GM18517 (cell line): ENCODE results near the gene FRS2.

Source experiments
- ATAC-seq: cut with Tn5 transposase; IDR thresholded peaks from one replicate; pipeline ENCODE4 v1.9.1; 2021; ENCODE audit warnings: mild to moderate bottlenecking, moderate library complexity; ENCODE audit not compliant: unreplicated experiment

FRS2 gene

DNA sequence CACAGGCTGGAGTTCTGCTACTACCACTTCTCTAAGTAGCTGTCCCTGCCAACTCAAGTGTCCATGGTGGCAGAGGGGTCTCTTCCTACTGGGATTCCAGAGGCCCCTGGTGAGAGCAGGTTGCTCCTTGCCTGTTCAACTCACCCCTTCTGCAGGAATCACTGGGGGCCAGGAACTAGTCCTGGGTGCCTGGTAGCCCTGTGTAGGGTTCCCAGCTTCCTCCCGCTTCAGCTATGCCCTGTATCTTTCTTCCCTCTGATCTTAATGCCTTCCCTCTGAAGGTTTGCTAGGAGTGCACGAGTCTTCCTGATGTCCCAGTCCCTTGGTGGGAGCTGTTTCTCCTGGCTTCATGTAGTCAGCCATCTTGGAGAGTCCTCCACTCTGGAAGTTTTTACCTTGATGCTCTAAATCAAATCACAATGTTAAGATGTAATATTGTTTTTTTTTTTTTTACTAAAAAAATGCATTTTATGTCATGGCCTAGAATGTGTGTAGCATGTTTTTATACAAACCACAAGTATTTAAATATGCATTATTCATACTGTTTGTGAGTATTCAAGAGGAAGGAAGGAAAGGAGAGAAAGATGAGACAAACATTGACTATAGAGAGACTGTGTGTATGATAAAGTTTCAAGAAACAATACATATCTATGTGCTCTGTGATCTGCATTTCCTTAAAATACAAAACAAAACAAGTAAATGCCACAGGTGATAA, 54.7 kb downstream of the FRS2 start:
- no peak for ATAC-seq

DNA sequence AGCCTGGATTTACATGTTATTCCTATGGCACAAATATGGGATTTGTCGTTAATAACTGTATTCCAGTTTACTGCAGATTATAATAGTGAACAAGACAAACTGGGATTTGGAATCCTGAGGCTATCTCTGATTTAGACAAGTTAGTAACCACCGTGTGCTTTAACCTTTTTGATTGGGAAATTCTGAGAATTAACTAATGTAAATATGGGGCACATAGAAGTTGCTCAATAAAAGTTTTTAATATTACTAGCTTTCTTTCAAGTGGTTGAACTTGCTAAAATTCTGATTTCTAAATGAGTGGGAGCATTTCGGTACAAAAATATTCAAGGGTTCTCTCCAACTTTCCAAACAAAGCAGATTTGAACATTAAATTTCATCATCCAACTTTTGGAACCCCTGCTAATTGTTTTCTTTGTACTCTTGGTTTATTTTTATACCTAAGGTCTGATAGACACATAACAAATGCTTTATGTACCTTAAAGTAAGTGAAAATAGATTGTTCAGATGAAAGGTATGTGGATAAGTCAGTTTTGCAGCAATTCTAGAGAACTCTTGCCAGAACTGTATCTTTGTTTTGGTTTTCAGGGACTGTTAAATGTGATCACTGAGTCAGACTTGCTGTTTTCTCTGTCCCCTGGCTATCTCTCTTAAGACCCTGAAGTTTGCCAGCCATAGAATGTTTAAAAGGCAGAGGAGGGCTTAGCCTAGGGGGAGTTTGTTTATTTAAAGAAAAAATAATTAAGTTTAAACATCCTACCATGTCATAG, 57.5 kb downstream of the FRS2 start:
- ATAC-seq, result no peak

DNA sequence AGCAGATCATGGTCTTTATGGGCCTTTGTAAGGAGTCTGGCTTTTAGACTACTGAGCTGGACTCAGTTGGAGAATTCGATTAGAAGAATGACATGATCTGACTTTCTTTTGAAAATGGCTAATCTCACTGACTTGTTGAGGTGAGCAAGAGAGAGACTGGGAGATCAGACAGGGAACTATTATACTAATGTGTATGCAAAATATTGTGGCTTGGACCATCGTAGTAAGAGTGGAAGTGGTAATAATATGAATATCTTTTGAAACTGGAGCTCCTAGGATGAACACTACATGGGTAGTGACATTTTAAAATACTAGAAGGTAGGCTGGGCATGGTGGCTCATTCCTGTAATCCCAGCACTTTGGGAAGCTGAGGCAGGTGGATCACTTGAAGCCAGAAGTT, 58.8 kb downstream of the FRS2 start:
- no peak for ATAC-seq

DNA sequence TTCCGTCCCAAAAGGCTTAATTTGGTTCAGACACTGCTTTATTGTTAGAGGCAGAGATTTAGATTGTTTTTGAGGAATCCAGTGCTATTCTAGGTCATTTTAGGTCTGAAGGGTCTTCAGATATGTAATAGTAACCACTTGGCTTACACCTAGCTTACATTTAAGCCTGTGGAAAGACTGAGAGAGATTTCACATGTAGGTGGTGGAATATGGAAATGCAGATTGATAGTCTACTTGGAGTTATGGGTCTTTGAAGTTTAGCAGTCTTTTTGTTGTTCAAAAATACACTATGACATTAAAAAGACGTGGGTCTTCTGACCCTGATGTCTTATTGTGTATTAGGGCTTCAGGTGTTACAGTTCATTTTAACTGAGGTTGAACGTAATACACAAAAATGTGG, 63.7 kb downstream of the FRS2 start:
- ATAC-seq, result no peak

DNA sequence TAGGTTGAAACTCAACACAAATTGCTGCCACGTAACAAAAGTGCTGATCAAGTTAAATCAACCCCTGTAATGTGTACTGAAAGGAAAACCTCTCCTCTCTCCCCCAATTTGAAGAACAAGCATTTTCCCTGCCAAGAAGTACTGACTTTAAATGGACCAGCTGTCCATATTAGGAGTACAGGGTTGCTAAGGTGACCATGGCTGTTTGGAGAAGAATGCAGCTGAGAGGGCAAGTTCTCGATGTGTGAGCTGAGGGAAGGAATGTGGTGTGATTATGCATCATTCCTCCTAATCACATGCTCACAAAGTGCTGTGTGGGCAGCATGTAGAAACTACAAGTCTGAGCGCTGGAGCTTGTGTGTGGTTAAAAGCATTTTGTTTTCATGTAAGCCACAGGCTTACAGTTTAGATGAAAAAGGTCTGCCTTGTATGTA, 64.2 kb downstream of the FRS2 start:
- ATAC-seq, result peak; percentile 52

DNA sequence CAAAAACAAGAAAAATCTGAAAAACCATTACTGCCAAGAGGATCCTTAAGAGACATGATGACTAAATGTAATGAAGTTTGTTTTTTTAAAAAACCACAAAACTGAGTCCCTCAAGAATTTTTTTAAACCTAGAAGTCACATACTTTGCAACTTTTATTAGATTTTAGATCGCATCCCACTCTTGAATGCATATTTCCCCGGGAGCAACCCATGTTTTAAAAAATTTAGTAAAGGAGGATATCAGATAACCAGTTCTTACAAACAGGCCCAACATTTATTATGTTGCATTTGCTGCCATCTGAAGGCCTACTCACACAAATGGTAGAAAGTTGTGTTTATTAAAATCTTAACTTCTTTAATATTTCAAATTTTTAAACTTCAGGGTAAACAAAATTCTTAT, 70.8 kb downstream of the FRS2 start:
- no peak for ATAC-seq

DNA sequence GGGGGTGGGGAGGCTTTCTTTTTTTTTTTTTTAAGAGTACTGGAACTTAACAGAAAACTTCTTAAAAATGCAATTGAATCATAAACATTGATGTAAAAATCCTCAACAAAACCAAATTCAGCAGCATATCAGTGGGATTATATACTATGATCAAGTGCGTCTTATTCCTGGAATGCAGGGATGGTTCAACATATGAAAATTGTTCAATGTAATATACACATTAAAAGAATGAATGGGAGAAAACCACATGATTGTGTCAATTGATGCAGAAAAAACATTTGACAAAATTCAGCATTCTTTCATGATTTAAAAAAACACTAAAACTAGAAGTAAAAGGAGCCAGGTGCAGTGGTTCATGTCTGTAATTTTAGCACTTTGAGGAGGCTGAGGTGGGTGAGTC, 73.9 kb downstream of the FRS2 start:
- no peak for ATAC-seq

DNA sequence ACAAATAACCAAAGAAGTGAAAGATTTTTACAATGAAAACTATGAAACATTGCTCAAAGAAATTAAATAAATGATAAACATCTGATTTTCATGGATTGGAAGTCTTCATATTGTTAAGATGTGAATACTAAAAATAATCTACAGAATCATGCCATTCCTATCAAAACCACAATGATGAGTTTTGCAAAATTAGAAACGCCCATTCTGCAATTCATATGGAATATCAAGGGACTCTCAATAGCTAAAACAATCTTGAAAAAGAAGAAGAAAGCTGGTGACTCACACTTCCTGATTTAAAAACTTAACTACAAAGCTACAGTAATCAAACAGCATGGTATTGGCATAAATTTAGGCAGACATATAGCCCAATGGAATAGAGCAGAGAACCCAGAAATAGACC, 74.9 kb downstream of the FRS2 start:
- ATAC-seq, result no peak

DNA sequence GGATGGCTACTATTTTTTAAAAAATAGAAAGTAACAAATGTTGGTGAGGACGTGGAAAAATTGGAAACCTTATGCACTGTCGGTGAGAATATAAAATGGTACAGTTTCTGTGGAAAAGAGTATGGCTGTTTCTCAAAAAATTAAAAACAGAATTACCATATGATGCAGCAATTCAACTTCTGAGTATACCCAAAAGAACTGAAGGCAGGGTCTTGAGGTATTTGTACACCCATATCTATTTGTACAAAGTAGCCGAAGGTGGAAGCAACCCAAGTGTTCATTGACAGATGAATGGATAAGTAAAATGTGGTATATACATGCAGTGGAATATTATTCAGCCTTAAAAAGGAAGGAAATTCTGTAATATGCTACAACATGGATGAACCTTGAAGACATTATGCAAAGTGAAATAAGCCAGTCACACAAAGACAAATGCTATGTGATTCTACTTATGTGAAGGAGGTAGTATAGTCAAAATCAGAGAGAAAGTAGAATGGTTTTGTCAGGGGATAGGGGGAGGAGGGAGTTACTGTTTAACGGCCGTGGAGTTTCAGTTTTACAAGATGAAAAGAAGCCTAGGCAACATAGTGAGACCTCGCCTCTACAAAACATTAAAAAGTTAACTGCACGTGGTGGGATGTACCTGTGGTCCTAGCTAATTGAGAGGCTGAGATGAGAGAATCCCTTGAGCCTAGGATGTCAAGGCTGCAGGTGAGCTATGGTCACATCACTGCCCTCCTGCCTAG, 76.7 kb downstream of the FRS2 start:
- peak; percentile 80 for ATAC-seq

DNA sequence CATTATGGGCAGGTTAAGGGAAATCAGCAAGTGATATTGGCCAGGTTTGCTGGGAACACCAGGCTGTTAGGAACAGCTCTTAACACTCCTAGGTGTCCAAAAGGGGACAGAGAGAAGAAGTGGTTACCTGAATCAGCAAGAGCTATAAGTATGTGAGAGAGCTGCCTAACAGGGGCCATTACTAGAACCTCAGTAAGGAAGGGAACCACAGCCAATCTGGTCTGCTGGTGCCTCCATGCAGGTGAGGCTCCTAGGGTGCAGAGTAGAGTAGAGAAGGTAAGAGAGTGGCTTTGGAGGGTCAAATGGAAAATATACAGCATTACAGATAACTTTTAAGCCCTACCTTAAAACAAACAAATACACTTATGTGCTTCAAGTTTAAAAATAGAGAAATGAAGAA, 78.5 kb downstream of the FRS2 start:
- no peak for ATAC-seq

DNA sequence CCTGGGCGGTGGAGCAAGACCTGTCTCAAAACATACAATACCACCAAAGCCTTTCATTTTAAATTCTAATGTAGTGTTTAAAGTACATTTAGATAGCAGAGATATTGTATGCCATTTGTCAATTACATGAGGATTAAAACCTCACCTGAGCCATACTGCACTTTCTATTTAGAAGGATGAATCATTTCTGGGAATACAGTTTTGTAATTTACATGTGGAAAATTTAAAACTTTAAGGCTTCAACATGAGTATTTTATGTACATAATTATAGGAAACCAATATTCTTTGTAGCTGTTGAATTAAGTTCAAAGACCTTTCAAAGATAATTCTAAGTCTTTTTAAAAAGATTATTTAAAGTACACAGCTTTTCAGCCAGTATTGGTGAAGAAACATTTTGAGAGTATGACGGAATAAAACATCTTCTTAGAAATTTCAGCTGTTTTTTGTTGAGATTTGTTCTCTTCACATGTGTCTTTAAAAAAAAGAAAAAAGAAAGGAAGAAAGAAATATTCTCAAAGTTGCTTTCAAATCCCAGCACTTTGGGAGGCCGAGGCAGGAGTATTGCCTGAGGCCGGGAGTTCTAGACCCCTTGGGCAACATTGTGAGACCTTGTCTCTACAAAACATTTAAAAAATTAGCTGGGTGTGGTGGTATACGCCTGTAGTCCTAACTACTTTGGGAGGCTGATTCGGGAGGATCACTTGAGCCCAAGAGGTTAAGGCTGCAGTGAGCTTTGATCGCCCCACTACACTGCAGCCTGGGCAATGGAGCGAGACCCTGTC, 80.6 kb downstream of the FRS2 start:
- no peak for ATAC-seq

DNA sequence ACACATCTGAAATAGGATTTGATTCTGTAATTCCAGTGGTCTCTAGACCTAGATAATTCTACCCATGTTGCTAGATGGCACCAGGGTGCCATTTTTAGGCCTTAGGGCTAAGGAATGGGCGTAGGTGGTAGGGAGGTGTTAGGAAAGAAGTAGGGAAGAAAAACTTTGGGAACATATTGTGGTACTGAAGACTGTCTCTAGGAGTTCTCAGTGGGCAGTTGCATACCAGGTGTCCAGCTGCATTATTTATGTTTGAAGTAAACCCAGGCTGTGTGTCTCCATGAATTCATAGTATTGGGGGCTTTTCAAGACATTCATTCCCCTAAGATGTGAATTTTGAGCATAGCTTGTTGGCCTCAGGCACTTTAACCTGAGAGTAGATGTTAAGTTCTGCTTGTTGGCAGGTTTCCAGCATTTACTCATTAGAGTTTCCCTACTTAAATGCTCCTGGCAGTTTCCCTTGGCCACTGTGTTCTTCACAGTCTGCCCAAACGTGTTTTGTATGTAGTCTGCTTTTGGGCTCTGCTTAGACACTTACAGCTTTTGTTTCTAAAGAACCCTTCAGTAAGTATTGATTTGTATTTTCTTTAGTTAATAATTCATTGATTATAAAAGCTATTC, 83.5 kb downstream of the FRS2 start:
- no peak for ATAC-seq

DNA sequence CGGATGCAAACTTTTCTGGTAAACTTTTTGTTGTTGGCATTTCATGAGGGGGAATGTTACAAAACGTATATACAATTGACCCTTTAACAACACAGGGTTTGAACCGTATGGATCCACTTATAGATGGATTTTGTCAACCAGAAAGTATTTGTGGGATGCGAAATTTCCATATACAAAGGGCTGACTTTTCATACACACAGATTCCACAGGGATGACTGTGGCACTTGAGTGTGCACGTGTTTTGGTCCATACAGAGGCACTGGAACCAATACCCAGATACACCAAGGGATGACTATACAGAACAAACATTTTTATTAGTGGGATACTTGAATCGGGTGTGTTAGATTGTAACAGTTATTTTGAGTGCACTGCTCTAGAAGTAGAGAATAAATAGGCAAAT, 85.3 kb downstream of the FRS2 start:
- no peak for ATAC-seq

DNA sequence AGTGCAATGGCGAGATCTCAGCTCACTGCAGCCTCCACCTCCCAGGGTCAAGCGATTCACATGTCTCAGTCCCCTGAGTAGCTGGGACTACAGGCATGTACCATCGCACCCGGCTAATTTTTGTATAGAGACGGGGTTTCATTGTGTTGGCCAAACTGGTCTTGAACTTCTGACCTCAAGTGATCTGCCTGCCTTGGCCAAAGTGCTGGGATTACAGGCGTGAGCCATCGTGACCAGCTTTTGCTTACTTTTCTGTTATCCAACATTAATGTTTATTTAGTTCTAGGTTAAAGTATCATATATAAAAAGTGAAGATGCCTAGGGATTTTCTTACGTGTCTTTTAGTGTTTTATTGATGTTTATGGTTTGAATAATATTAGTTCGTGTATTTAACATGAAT, 86.2 kb downstream of the FRS2 start:
- ATAC-seq, result no peak

DNA sequence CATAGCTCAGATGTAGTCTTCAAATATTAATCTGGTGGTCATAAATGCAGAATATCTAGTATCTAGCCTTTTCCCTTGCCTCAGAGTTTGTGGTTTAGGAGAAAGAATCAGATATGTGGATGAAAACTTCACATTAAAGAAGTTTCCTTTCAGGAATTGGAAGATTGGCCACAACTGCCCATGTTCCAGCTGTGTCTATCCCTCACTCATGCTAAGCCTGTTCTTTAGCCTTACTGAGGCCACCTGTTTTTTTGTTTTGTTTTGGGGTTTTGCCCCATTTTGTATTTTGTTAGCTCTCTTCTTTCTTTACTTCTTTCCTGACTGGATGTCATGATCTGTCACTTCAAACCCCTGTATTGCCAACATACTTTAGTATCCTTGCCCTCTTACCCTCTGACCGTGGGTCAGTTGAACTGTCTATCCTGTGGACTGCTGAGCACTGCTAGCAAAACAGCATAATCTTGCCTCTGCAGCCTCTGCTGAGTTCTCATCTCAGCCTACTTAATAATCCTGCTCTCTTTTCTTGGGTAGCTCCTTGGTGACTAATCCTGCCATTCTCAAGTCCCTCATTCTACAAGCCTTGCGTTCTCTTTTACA, 93.1 kb downstream of the FRS2 start:
- no peak for ATAC-seq

DNA sequence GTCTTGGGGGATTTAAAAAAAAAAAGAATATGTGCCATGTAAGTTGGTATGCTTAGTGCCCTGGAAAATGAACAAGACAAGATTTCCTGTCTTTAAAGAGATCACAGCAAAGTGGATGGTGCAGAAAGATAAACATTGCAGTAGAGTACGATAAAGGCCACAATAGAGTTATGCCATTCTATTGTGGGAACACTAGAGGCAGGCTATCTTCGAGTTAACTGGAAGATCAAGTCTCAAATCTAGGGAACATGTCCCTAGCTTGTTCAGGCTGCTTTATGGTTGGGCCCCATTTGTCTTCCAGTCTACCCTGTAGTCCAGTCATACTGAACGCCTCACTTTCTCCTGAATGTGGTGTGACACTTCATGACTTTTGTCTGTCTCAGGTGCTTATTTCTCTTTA, 96.4 kb downstream of the FRS2 start:
- ATAC-seq, result no peak

DNA sequence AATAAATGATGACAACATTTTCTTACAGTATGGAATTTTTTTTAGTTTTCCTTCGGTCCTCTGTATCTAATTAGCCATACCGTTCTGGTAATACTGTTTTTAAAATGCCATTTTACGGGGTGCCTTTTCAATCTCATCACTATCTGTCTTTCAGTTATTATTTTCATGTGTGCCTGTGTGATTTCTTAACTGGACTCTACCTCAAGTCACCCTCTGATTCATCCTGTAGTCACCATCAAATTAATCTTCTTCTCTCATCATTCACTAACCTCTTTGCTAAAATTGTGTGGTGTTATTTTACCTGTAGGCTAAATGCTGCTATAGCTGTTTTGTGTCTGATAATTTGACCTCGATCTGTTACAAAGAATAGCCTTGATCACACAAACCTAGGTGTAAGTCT, 99.0 kb downstream of the FRS2 start:
- ATAC-seq, result no peak

DNA sequence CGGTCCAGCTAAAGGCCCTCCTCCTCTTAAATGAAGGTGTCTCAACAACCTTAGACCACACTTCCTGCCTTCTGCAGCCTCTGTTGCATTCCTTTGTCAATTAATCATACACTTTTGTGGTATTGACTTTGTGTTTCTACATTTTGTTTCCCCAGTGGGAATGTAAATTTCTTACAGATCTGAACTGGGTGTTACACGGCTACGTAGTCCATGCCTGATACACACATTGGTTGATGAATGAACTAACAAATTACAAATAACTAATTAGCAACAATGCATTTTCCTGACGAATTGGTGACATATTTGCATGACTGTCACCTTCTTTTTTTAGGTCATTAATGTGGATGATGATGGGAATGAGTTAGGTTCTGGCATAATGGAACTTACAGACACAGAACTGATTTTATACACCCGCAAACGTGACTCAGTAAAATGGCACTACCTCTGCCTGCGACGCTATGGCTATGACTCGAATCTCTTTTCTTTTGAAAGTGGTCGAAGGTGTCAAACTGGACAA, 99.9 kb downstream of the FRS2 start:
- no peak for ATAC-seq

DNA sequence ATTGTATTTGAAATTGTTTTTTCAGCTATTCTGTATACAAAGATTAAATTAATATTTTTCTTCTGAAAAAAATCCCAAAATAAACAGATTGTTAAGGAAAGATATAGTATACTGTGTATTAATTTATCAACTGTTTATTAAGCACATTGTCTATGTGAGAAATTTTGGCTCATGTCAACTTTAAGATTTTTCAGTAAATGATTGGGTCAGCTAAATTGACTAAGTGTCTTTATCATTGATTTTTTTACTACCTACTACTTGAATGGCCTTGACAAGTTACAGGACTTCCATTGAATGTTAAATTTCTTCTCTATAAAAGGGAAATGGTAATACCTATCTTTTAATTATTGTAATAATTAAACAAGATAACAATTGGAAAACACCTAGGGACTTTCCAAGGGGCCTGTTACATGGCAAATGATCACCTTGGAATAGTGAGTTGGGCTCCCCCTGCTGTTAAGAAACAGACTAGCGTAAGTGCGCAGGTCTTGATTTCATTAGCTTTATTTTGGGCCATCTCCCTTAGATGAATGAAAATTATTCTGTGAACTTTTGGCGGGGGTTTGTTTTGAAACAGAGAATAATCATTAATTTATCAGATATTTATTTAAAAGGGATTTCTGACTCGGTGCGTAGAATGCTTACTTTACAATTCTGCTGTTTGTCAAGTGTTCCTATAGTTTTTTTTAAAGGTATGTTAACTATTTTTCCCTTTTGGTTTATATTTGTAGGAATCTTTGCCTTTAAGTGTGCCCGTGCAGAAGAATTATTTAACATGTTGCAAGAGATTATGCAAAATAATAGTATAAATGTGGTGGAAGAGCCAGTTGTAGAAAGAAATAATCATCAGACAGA, 100.6 kb downstream of the FRS2 start:
- peak; percentile 74 for ATAC-seq
